NK-92 (cell line): Measurements from ENCODE around the gene FERMT3.

ENCODE experiments used
- DNase-seq: peaks from one replicate; lab custom pipeline; 2025; ENCODE audit not compliant: unreplicated experiment; lab: John Stamatoyannopoulos, UW

Gene FERMT3

DNA sequence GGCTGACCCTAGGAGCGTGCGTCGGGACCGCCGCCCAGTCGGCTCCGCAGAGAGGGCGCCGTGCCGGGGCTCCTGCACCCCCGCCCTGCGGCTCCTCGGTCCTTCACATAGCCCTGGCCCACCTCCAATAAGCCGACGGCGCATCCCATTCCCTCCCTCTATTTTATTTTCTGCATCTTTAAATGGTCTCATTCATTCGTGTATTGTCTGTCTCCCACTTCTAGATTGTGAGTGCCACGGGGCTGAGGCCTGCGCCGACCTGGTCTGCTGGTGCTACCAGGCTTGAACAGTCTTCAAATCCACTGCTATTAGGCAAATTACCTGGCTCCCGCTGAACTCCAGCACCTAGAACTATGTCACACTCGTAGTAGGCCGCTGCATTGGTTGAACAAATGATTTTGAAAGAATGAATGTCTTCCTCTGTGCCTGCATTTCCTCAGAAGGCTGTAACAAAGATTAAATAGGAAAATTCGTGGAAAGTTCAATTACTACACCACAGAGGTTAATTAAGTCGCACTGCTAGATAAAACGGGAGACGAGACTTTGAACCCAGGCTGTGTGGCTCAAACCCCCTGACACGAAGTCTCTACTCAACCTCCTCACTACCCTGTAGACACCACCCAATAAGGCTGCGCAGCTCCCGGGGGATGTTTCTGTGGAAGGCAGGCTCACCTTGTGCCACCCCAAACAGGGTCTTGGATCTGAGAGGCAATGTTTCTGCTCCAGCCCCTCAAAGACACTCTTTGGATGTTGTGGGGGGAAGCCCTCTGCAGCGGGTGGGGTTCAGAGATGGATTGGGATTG lies 41.4 kb downstream of the FERMT3 start:
- no peak for DNase-seq

DNA sequence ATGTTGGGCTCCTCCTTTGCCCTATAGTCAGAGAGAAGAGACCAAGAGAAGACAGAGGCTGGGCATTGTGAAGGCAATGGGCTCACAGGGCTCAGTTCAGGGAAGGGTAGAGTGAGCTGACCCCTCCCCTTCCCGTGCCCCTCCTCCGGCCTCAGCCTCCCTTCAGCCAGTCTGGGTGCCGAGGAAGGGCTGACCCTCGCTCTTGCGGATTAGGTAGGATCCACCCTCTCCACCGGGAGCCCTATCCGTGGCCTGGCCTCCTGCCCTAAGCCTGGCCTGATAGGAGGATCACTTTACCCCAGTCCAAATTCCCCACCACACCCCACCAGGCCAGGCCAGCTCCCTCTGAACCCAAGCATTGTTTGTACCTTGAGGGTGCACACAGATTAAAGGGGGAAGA lies 42.1 kb downstream of the FERMT3 start:
- DNase-seq: no peak

DNA sequence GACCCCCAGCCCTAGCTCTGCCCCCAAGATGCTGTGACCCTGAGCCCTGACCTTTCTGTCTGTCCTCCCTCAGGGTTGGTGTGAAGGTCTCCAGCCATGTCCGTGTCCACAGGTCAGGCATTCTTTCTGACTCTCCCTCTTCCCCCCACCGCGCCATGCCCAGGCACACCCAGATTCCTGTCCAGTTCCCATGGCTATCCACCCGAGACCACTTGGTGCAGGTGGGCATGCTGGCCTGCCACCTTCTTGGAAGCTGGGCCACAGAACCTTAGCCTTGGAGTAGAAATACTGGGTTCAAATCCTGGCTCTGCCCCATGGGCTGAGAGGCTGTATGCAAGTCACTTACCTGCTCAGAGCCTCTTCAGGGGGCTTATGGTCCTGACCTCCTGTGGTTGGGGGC lies 42.5 kb downstream of the FERMT3 start:
- no peak for DNase-seq

DNA sequence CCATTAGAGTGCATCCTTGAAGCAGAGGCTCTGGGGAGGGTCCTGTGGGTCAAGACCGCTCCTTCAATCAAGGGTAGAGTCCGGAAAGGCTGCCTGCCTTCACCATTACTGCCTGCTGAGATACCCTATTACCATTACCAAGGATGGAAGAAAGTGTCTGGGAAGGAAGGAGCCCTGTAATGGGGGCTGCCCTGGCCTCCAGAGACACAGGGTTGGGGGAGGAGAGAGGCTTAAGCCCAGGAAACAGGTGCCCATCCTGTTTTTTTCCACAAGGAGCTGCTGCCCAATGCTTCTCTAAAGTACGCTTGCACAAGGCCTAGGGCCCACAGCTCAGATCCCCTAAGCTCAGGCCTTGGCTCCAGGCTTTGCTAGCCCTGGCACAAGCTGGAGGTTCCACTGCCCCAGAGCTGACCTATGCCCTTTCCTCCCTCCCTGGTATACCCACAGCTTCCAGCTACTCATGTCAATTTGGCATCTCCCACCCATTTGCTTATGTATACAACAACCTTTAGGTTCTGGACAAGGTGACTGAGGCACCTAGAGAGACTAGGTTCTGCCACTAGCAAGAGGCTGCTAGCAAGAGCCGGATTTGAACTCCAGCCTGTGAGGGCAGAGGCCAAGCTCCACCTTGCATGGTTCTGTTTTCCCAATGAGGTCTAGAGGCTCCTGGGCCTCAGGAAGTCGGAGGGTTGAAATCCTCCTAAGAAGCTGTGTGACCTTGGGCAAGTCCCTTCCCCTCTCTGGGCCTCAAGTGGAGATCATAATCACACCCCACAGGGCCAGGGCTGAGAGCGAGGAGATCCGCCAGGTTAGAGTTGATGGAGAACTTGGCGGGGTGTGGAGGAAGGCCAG lies 43.3 kb downstream of the FERMT3 start:
- no peak for DNase-seq

DNA sequence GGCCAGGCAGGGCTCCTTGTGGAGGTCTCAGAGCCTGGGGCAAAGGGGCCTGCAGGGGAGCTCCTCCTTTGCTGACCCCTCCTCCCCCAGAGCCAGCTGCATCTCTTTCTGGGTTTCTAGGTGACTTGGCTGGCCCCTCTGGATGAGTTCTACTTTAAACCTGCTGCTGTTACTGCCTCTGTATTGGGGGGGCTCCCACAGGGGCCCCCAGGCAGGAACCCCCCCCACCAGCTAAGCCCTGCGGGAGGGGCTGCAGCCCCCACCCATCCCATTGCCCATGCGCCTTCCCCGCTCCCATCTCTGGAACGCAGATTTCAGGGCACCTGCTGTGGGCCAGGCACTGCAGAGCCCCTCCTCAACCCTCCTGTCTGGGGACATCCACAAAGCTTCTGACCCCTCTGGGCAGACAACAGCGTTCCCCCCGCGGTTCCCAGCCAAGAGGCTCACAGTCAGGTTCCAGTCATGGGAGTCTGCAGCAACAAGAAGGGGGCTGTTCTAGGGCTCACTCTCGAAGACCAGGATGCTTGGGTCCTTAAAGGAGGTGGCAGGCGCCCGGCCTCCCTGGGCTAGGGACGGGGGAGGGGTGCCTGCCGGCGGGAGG lies 44.0 kb downstream of the FERMT3 start:
- no peak for DNase-seq

DNA sequence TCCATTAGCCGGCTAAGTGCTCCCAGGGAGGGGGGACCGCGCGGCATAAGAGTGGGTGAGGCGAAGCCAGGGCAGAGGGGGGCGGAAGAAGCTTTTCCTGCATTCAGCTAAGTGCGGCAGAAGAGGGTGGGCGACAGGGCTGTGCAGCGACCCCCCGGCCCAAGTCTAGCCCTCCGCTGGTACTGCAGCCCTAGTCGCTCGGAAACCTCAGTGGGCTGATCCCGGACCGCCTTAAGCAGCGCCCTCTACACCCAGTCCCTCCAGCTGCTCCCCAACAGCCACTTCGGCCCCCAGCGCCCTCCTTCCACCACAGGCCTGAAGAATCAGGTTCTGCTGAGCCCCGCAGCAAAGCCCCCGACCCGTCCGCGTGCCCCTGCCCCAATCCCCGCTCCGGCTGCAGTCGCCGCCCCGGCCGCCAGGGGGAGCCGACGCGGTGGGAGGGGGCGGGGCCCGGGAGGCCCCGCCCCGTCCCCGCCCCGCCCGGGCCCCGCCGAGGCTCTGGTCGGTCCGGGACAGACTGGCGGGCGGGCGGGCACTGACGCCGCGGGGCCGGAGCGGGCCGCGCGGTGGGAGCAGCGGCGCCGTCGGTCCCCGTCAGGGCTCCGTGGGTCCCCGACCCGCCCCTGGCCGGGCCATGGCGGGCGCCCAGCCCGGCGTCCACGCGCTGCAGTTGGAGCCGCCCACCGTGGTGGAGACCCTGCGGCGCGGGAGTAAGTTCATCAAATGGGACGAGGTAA lies 44.7 kb downstream of the FERMT3 start, which contains the start of gene PLCB3:
PLCB3 (plus strand) TSS at position 515 of the 737 bp plus-strand sequence; CDS start at position 635, 120 bp downstream.
- DNase-seq: no peak

DNA sequence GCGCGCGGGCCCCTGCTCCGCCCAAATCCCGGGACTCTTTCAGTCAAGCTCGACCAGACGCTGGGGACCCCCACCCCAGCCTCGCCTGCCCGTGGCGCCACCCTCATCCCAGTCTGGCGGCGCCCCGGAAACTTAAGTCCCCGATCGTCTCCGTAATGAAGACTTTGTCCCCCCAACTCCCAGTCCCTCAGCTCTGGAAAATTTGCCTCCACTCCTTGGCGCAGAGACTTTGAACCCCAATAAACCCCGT lies 45.2 kb downstream of the FERMT3 start:
- DNase-seq: no peak

DNA sequence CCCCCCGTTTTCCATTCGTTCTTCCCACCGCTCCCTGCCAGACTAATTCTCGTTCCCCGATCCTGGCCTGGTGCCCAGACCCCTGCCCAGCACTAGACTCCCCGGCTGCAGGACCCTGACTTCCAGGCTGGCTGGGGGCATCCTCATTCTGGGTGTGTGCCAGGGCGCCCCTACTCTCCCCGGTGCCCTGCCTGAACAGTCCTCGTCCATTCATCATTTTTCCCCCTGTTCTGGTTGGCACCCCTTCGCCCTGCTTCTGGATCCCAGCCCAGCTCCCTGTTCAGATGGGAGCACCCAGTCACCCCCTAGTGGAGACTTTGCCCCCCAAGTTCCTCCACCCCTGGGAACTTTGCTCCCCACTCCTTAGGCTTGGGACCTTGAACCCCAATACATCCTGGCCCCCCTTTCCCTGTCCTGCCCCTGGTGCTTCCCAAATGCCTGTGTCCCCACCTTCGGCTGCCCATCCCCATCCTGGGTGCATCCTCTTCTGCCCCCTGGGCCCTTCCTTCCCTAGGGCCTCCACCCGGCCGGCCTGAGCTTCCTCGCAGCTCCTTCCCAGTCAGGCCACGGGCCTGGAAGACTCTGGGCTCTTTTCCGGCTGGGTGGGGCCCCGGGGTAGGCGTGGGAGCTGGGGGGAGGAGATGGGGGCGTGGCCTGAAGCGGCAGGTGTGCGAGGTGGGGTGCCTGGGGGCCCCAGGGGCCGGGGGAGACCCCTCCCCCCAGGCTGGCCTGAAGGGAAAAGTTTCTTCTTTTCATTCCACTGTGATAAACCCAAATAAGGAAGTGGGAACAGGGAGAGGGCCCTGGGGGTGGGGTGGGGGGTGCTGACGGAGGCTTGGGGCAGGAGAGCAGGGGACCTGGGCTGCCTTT lies 45.7 kb downstream of the FERMT3 start:
- DNase-seq: no peak

DNA sequence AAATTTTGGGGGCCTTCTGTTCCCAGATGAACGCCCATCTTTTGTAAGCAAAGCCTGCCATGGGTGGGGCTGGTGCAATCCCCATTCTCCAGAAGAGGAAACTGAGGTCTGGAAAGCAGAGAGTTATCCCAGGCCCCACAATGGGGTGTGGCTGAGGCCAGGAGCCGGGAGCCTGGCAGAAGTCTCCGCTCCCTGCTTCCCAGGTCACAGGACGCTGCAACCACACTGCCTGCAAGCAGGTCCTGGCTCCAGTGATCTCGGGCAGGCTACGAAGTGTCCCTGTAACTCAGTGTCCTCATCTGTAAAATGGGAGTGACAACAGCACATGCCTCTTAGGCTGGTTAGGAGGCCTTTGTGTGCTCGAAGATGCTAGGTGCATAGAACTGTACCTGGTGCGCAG lies 46.5 kb downstream of the FERMT3 start:
- no peak for DNase-seq

DNA sequence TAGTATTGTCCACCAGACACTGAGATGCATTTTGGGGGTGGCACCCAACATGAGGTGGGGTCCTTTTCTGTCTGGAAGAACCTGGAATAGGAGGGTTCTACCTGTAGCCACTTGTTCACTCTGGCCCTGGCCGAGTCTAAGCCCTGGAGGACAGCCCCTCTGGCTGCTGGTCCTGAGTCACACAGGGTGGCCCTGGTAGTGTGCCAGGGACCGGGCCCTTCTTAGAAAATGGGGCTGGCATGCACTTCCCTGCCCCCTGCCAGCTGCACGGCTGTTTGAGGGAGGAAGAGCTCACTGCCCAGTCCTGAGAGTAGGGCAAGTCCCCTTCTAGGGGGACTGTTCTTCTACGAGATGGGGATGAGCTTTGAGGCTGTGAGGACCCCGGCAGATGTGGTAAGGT lies 47.0 kb downstream of the FERMT3 start:
- DNase-seq: no peak

DNA sequence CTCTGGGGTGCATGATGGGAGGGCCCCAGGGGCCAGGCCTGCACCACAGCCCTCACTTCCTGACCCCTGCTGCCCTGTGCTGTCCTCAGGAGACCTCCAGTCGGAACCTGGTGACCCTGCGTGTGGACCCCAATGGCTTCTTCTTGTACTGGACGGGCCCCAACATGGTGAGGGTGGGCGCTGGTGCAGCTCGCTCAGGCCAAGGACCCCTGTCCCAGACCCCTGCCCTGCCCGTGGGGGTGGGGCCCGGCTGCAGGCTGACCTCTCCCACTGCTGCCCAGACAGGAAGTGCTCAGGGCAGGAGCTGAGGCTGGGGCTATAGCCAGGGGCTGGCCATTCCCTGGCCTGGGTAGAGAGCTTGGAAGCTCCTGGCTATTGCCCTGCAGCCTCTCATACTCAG lies 47.8 kb downstream of the FERMT3 start:
- no peak for DNase-seq

DNA sequence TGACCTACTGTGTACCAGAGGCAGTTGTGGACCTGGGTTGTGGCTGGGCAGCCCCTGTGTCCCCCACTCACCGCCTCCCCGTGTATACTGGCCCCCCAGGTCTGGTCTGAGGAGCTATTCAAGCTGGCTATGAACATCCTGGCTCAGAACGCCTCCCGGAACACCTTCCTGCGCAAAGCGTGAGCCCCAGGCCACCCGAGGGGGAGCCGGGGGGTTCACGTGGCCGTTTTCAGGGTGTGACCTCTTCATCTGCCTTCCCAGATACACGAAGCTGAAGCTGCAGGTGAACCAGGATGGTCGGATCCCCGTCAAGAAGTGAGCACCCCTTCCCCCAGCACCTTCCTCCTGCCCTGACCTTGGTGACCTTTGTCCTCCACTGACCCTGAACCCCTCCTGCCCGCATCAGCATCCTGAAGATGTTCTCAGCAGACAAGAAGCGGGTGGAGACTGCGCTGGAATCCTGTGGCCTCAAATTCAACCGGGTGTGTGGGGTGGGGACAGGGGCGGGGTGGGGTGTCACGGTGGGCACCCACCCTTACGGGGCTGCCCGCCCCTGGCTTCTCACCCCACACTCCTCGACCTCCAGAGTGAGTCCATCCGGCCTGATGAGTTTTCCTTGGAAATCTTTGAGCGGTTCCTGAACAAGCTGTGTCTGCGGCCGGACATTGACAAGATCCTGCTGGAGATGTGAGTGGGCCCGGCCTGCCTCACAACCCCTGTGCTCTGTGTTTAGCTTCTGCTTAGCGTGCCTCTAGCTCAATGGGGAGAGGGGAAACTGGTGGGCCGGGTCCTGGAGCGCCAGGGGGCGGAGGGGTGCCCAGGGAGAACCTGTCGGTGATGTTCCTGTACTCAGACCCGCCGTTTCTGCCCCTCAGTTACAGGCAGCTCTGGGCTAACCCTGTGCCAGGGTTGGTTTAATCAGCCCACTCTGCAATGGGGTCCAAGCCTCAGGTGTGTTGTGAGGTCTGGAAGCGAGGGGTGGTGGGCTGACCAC lies 48.9 kb downstream of the FERMT3 start:
- DNase-seq: no peak

DNA sequence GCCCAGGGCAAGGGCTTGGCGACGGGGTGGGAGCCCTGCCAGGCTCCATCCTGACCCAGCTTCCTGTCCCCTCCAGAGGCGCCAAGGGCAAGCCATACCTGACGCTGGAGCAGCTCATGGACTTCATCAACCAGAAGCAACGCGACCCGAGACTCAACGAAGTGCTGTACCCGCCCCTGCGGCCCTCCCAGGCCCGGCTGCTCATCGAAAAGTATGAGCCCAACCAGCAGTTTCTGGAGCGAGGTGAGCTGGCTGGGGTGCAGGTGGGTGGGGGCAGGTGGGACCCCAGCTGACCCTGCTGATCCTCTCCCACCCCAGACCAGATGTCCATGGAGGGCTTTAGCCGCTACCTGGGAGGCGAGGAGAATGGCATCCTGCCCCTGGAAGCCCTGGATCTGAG lies 49.8 kb downstream of the FERMT3 start:
- DNase-seq: no peak

DNA sequence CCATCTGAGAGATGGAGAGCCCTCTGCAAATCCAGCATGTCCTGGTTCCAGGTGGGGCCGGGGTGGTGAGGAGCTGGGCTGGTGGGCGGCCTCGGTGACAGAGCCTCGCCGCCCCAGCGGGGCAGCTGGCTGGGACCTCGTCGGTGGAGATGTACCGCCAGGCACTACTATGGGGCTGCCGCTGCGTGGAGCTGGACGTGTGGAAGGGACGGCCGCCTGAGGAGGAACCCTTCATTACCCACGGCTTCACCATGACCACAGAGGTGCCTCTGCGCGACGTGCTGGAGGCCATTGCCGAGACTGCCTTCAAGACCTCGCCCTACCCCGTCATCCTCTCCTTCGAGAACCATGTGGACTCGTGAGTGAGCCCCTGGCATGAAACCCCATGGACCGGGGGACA lies 51.8 kb downstream of the FERMT3 start:
- no peak for DNase-seq

DNA sequence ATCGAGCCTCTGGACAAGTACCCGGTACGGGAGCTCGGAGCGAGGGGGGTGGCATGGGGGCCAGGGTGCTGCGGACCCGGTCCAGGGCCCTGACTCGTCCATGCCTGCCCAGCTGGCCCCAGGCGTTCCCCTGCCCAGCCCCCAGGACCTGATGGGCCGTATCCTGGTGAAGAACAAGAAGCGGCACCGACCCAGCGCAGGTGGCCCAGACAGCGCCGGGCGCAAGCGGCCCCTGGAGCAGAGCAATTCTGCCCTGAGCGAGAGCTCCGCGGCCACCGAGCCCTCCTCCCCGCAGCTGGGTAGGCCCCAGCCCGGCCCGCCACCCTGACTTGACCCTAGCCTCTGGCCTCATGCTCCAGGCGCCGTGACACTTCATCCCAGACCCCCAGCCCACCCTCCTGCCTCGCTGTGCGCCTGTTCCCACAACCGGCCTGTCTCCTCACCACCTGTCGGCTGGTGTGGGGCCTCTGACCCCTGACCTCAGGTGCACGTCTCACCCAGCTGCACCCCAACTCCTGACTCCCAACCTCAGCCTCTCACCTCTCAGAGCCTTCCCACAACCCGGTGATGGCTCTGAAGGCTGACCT lies 52.5 kb downstream of the FERMT3 start:
- no peak for DNase-seq

DNA sequence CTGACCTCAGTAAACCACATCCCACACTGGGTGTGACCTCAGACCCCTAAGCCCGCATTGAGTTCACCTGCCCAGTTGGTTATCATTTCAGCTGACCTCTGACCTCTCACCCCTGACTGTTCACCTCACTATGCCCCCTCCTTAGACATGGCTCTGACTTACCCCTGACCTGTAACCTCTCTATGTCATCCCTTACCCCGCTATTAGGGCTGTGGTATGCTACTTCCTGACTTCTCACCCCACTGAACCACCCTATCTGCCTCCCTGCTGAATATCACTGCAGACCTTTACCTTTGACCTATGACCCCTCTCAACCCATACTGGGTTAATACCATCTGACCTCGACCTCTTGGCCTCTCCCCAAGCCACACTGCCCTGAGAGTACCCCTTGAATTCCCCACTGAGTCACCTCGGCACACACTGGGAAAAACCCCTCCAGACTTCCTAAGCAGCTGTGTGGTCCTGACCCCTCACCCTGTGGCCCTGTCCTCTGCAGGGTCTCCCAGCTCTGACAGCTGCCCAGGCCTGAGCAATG lies 53.1 kb downstream of the FERMT3 start:
- DNase-seq: no peak

DNA sequence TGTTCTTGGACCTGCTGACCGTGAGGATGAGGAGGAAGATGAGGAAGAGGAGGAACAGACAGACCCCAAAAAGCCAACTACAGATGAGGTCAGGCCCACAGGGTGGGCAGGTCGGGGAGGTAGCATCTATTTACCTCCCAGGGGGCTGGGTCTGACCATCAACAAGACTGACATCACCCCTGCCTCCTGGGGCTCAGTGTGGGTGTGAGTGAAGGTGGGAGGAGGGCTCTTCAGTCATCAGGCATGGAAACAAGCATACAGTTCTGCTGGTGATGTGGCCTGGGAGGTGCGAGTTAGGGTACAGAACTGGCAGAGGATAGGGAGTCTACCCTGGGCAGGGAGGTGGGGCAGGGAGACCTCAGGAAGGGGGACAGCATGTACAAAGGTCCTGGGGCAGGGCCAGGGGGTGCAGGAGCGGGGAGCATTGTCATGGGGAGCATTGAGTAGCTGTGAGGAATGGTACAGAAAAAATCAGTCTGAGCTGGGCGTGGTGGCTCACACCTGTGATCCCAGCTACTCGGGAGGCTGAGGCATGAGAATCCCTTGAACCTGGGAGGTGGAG lies 53.7 kb downstream of the FERMT3 start:
- no peak for DNase-seq

DNA sequence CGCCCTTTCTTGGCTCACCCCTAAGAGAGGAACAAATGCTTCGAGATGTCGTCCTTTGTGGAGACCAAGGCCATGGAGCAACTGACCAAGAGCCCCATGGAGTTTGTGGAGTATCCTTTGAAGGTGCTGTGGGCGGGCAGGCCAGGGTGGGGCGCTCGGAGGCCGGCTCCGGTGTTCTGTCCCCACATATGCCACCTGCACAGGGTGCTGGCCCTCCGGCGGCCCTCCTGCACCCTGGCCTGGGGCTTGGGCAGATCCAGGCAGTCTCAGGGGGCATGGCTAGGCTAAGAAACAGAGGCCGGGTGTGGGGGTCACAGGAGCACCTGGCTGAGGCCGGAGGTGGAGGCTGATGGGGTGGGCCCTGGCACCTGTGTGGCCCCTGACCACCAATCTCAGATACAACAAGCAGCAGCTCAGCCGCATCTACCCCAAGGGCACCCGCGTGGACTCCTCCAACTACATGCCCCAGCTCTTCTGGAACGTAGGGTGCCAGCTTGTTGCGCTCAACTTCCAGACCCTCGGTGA lies 55.1 kb downstream of the FERMT3 start:
- DNase-seq: no peak
